ENCODE data around the gene MED13.

- TF ChIP-seq CTCF (tag by site-specific recombination; IDR thresholded peaks at IDR 0.05) (no peak), TRIM28 (IDR thresholded peaks at IDR 0.05; ENCODE audit: borderline replicate concordance, low read length) (no peak), ZFP37 (tag by site-specific recombination; IDR thresholded peaks at IDR 0.05) (no peak), ZNF138 (tag by site-specific recombination; IDR thresholded peaks at IDR 0.05; ENCODE audit: borderline replicate concordance) (no peak), ZNF544 (tag by site-specific recombination; IDR thresholded peaks at IDR 0.05) (no peak), ZNF350 (tag by site-specific recombination; IDR thresholded peaks at IDR 0.05) (no peak), YY1 (tag by site-specific recombination; IDR thresholded peaks at IDR 0.05) (no peak), ZNF473 (tag by site-specific recombination; IDR thresholded peaks at IDR 0.05) (no peak), ZNF423 (tag by site-specific recombination; IDR thresholded peaks at IDR 0.05) (no peak), PRDM1 (tag by site-specific recombination; IDR thresholded peaks at IDR 0.05) (no peak), ZNF112 (tag by site-specific recombination; IDR thresholded peaks at IDR 0.05) (no peak)
- TF ChIP-seq, protein P1, sequence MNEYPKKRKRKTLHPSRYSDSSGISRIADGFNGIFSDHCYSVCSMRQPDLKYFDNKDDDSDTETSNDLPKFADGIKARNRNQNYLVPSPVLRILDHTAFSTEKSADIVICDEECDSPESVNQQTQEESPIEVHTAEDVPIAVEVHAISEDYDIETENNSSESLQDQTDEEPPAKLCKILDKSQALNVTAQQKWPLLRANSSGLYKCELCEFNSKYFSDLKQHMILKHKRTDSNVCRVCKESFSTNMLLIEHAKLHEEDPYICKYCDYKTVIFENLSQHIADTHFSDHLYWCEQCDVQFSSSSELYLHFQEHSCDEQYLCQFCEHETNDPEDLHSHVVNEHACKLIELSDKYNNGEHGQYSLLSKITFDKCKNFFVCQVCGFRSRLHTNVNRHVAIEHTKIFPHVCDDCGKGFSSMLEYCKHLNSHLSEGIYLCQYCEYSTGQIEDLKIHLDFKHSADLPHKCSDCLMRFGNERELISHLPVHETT (tag by site-specific recombination; IDR thresholded peaks at IDR 0.05) = no peak
Measured at GRCh38 chr17:62101090-62101489, 36.0 kb upstream of the MED13 start.
